GM12875 (cell line): ENCODE data around the gene RAX2.

Experiments used
- H3K4me3 ChIP-seq: one replicate; pipeline ENCODE4 v1.5.1; 2011; ENCODE audit warnings: low read depth, low read length, control low read depth
- CTCF ChIP-seq: IDR thresholded peaks from 2 replicates; pipeline ENCODE4 v1.5.1; 2011; ENCODE audit warnings: low read depth, mild to moderate bottlenecking, control low read depth, inconsistent platforms, low read length, moderate library complexity, borderline replicate concordance; ENCODE audit not compliant: insufficient read depth

RAX2 gene

GRCh38 chr19:3785938-3786824 is 14.2 kb upstream of the RAX2 start, which contains the start of gene MATK:
TSS of gene MATK (minus strand) at chr19:3786381. CDS start at chr19:3785135, 1,246 bp downstream.
- no peak for TF ChIP-seq CTCF
- peak within 1 kb of the TSS; percentile 23 for H3K4me3 ChIP-seq

GRCh38 chr19:3785451-3785937 is 13.5 kb upstream of the RAX2 start:
- no peak for TF ChIP-seq CTCF
- peak overlapping the region; percentile 23 for H3K4me3 ChIP-seq

GRCh38 chr19:3784607-3785450 is 12.8 kb upstream of the RAX2 start:
- H3K4me3 ChIP-seq: no peak overlapping the region
- no peak for TF ChIP-seq CTCF

GRCh38 chr19:3783660-3784584 is 11.9 kb upstream of the RAX2 start:
- peak; percentile 51; the same call in 1 of the 2 replicates for TF ChIP-seq CTCF
- no peak overlapping the region for H3K4me3 ChIP-seq

- H3K4me3 ChIP-seq: no peak overlapping the region
- no peak for TF ChIP-seq CTCF
Measured at GRCh38 chr19:3782903-3783302, 10.9 kb upstream of the RAX2 start.

- H3K4me3 ChIP-seq: no peak overlapping the region
- no peak for TF ChIP-seq CTCF
Measured at GRCh38 chr19:3782330-3782729, 10.3 kb upstream of the RAX2 start.
